ENCODE results near the gene CAMK2D.
A peak's percentile ranks its signal among the peaks of the same experiment; 100 is the strongest.

Gene CAMK2D

GRCh38 chr4:113450295-113451080, 311.1 kb downstream of the CAMK2D start (continued):
- TF ChIP-seq OSR1 (CRISPR knock-in tag; IDR thresholded peaks at IDR 0.05) (no peak), TCF4 (CRISPR knock-in tag; IDR thresholded peaks at IDR 0.05; ENCODE audit: borderline replicate concordance) (no peak), SNAI2 (CRISPR knock-in tag; IDR thresholded peaks at IDR 0.05) (no peak), ARNTL (CRISPR knock-in tag; IDR thresholded peaks at IDR 0.05; ENCODE audit: borderline replicate concordance, low read depth) (no peak), TOX (CRISPR knock-in tag; IDR thresholded peaks at IDR 0.05; ENCODE audit: borderline replicate concordance) (no peak), ZNF565 (CRISPR knock-in tag; conservative IDR thresholded peaks at IDR 0.05; ENCODE audit: low read depth) (no peak)

GRCh38 chr4:113449410-113449974, 312.0 kb downstream of the CAMK2D start:
- ATAC-seq, result no peak
- TF ChIP-seq ZNF8 (CRISPR knock-in tag; IDR thresholded peaks at IDR 0.05) (no peak), SNAI2 (CRISPR knock-in tag; IDR thresholded peaks at IDR 0.05) (no peak), TCF4 (CRISPR knock-in tag; IDR thresholded peaks at IDR 0.05; ENCODE audit: borderline replicate concordance) (no peak), CSDC2 (CRISPR knock-in tag; IDR thresholded peaks at IDR 0.05) (no peak), ZFP30 (CRISPR knock-in tag; IDR thresholded peaks at IDR 0.05) (no peak), RARB (CRISPR knock-in tag; IDR thresholded peaks at IDR 0.05) (no peak), ISL1 (CRISPR knock-in tag; IDR thresholded peaks at IDR 0.05) (no peak), ARNTL (CRISPR knock-in tag; IDR thresholded peaks at IDR 0.05; ENCODE audit: borderline replicate concordance, low read depth) (no peak), BACH2 (CRISPR knock-in tag; IDR thresholded peaks at IDR 0.05; ENCODE audit: borderline replicate concordance) (no peak), ESRRG (CRISPR knock-in tag; IDR thresholded peaks at IDR 0.05) (no peak)

GRCh38 chr4:113447769-113448168, 313.8 kb downstream of the CAMK2D start:
- TF ChIP-seq POU6F1 (CRISPR knock-in tag; IDR thresholded peaks at IDR 0.05; ENCODE audit: borderline replicate concordance, low read depth) (no peak), ISL1 (CRISPR knock-in tag; IDR thresholded peaks at IDR 0.05) (peak; percentile 90), GLIS3 (CRISPR knock-in tag; IDR thresholded peaks at IDR 0.05) (no peak), RARB (CRISPR knock-in tag; IDR thresholded peaks at IDR 0.05) (no peak), PATZ1 (CRISPR knock-in tag; IDR thresholded peaks at IDR 0.05; ENCODE audit: borderline replicate concordance) (0 out of 2 replicates have a peak, but pooled peaks have one; percentile 30), ZC3H10 (CRISPR knock-in tag; IDR thresholded peaks at IDR 0.05) (no peak)
- no peak for ATAC-seq

- ATAC-seq, result no peak
- TF ChIP-seq TCF4 (CRISPR knock-in tag; IDR thresholded peaks at IDR 0.05; ENCODE audit: borderline replicate concordance) (no peak), CREB5 (CRISPR knock-in tag; IDR thresholded peaks at IDR 0.05; ENCODE audit: low read depth) (no peak), RARB (CRISPR knock-in tag; IDR thresholded peaks at IDR 0.05) (no peak), POU6F1 (CRISPR knock-in tag; IDR thresholded peaks at IDR 0.05; ENCODE audit: borderline replicate concordance, low read depth) (no peak), BACH2 (CRISPR knock-in tag; IDR thresholded peaks at IDR 0.05; ENCODE audit: borderline replicate concordance) (no peak), GLIS3 (CRISPR knock-in tag; IDR thresholded peaks at IDR 0.05) (no peak), ZFP3 (CRISPR knock-in tag; IDR thresholded peaks at IDR 0.05) (no peak), ISL1 (CRISPR knock-in tag; IDR thresholded peaks at IDR 0.05) (no peak), ZC3H10 (CRISPR knock-in tag; IDR thresholded peaks at IDR 0.05) (no peak; the same call in 1 of the 2 replicates), SNAI2 (CRISPR knock-in tag; IDR thresholded peaks at IDR 0.05) (no peak), TSHZ2 (CRISPR knock-in tag; IDR thresholded peaks at IDR 0.05) (no peak), PPARA (CRISPR knock-in tag; IDR thresholded peaks at IDR 0.05; ENCODE audit: borderline replicate concordance) (no peak), ZNF8 (CRISPR knock-in tag; IDR thresholded peaks at IDR 0.05) (no peak), ESRRG (CRISPR knock-in tag; IDR thresholded peaks at IDR 0.05) (no peak), ARNTL (CRISPR knock-in tag; IDR thresholded peaks at IDR 0.05; ENCODE audit: borderline replicate concordance, low read depth) (no peak), TOX (CRISPR knock-in tag; IDR thresholded peaks at IDR 0.05; ENCODE audit: borderline replicate concordance) (no peak), CSRNP3 (CRISPR knock-in tag; IDR thresholded peaks at IDR 0.05) (no peak), CSDC2 (CRISPR knock-in tag; IDR thresholded peaks at IDR 0.05) (no peak)
Observed at GRCh38 chr4:113447061-113447460, 314.5 kb downstream of the CAMK2D start.
